ENCODE measurements around the gene CYTH3.

CYTH3 gene

DNA sequence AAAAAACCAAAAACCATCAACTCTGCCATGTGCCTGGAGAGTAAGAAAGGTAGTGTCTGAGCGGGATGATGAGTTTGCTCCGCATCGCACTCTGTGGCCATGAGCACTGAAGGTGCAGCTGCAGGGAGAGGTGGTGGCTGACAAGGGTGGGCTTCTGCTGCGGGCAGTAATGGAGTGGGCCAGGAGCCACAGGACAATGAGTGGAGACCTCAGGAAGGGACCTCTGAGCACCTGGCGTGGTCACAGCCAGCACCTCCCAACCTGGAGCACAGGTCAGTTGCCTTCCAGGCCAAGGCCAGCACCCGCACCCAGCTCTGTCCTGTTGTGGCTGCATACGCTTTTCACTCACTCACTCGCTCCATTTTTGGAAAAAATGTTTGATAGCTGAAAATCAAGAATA lies 125.8 kb downstream of the CYTH3 start:
- no peak for DNase-seq

DNA sequence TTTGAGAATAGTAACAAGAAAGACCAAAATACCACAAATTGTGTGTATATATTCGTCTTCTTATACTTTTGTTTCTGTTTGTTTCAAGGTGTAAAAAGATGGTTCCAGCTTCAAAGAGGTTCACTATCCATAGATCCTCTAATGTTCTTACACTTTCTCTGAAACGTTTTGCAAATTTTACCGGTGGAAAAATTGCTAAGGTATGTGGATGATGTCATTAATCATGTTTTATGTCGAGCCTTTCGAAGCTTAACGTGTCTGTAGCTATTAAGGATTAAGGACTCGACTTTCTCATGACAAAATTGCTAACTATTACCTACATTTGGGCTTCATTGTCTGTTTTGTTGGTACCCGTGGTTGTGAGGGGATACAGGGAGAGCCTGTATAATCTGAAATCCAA lies 128.4 kb downstream of the CYTH3 start:
- no peak for DNase-seq

DNA sequence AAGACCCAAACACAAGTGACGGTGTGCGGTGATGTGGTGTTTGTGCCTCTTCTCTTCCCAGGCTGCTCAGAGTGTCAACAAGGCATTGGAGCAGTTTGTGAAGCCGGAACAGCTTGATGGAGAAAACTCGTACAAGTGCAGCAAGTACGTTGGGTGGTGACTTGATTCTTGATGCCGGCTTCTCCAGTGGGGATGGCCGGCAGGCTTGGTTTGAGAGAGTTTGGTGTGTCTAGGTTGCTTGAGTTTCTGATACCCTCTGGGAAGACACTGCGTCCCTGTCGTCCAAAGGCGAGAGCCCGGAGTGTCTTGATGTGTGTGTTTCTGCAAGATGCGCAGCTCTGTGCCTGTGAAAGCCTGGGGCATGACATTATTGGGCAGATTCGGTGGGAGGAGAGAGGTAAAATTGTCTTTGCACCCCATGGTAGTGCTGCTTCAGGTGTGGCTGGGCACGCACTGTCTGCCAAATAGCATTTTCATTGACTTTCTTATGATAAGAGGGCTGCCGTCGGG lies 129.5 kb downstream of the CYTH3 start:
- DNase-seq, result no peak

DNA sequence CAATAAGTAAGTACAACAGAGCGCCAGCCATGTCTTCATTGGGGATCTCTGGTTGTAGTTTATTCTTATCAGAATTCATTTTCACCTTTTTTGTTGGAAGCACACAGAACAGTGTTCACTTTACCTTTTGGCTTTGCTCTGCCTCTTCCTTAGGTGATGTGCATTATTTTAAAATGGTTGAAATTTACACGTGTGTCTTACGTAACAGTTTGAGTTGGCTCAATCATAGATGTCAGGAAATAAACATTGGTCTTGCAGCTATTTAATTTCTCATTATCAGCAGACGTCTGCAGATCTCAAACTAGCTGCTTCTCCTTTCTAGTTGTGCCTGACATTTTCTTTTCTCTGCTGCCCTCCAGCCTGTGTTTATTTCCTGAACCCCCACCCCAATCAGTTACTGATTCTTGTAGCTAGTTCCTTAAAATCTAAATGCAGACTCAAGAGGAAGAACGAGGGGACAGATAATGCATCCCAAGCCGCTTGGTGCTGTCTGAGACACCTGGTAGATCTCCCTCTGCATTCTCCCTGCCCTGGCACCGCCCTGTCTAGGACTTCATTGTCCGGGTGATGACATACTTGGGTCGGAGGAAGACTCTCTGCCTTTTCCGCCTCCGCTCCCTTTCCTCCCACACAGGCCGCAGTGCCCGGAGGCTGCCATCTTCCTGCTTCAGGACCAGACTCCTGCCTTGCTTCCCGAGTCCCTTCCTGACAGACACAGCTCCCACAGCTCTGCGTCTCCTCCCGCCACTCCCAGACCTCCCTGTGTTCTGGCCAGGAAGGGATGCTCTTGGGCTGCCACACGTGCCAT lies 133.0 kb downstream of the CYTH3 start:
- DNase-seq, result no peak

DNA sequence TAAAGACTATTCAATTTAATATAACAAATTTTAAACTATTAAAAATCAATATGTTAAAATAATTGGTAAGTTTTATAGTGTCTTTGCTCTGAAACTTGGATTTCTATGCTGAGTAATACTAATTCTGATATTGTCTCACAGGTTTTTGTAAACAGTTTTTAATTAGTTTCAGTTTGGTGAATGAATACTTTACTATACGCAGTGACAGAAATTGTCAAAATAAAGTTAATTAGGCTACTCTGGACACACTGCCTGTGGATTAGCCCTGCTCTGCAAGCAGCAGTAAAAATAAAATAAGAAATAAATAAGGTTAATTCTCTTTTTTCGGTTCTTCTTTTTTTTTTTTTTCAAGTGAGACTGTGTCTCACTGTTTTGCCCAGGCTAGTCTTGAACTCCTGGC lies 135.9 kb downstream of the CYTH3 start:
- DNase-seq, result no peak

DNA sequence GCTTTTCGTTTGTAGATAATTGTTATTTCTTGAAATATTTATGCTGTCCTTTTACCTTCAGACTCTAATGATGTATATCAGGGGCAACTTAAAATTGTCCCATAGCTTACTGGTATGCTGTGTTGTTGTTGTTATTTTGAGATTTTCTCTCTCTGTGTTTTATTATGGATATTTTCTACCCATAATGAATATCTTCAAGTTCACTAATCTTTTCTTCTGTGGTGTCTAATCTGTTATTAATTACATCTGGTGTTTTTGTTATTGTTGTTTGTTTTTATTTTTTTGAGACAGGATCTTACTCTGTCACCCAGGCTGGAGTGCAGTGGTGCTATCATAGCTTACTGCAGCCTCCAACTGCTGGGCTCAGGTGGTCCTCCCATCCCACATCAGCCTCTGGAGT lies 139.2 kb downstream of the CYTH3 start:
- DNase-seq, result no peak

DNA sequence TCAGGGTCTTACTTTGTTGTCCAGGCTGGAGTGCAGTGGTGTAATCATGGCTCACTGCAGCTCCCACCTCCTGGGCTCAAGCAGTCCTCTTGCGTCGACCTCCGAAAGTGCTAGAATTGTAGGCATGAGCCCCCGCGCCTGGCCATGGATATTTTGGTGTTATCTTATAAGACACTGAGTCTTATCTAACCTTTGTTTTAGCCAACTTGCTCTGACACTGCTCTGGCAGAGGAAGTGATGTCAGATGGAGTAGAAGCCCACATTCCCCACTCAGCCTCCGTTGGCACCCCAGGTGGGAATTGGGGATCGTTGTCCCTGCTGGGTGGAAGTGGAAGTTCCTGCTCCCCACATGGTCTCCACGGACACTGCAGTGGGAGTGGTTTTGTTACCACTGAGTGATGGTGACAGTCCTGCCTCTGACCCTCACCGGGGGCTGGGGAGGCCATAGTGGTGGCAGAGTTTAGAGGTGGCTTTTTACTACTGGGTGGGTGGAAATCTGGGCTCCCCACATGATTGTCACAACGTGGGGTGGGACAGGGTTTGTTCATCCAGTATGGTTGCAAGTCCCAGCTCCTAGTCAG lies 142.3 kb downstream of the CYTH3 start:
- no peak for DNase-seq

DNA sequence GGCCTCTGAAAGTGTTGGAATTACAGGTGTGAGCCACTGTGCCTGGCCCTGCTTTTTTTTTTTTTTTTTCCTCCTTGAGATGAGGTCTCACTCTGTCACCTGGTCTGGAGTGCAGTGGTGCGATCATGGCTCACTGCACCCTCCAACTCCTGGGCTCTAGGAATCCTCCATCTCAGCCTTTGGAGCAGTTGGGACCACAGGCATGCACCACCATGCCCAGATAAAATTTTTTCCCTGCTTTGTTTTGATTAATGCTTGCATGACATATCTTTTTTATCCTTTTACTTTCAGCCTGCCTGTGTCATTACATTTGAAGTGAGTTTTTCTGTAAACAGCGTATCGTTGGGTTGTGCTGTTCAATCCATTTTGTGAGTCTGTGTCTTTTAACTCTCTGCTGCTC lies 144.2 kb downstream of the CYTH3 start:
- DNase-seq, result no peak

DNA sequence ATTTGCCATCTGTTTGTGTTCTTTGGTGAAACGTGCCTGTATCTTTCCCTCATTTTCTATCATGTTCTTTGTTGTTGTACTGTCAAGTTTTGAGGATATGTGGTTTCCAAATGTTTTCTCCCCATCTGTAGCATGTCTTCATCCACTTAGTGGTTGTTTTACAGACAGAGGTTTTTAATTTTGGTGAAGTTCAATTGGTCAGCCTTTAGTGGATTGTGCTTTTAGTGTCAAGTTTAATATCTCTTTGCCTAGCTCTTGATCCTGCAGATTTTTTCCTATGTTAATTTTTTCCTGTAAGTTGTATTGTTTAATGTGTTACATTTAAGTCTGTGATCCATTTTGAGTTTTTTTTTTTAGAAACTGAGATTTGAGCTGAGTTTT lies 145.3 kb downstream of the CYTH3 start:
- DNase-seq, result no peak

DNA sequence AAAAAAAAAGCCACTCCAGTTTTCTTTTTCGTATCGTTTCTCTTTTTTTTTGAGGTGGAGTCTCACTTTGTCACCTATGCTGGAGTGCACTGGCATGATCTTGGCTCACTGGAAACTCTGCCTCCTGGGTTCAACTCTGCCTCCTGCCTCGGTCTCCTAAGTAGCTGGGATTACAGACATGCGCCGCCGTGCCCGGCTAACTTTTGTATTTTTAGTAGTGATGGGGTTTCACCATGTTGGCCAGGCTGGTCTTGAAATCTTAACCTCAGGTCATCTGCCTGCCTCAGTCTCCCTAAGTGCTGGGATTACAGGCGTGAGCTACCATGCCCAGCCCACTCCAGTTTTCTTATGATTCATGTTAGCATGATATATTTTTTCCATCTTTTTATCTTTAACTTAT lies 148.6 kb downstream of the CYTH3 start:
- no peak for DNase-seq

DNA sequence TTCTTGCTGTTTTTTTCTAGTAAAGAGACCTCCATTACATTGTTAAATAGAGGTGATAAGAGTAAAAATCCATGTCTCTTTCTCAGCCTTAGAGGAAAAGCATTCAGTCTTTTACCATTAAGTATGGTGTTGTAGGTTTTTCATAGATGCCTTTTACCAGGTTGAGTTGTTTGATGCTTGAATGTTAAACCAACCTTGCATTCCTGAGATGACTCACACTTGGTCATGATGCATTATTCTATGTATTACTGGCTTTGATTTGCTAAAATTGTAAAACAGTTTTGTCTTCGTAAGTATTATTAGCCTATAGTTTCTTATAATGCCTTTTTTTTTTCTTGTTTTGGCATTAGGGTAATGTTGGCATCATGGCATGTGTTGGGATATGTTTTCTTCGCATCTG lies 151.3 kb downstream of the CYTH3 start:
- no peak for DNase-seq

DNA sequence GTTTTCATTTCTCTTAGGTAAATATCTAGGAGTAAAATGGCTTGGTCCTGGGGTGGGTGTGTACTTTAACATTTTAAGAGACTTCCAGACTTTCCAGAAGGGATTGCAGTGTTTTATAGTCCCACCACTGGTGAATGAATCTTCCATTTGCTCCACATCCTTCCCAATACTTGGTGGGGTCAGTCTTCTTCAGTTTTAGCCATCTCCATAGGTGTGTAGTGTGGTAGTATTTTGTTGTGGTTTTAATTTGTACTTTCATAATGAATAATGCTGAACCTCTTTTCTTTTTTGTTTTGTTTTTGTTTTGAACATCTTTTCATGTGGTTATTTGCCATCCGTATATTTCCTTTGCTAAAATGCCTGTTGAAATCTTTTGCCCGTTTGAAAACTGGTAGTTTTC lies 154.9 kb downstream of the CYTH3 start:
- DNase-seq, result no peak

DNA sequence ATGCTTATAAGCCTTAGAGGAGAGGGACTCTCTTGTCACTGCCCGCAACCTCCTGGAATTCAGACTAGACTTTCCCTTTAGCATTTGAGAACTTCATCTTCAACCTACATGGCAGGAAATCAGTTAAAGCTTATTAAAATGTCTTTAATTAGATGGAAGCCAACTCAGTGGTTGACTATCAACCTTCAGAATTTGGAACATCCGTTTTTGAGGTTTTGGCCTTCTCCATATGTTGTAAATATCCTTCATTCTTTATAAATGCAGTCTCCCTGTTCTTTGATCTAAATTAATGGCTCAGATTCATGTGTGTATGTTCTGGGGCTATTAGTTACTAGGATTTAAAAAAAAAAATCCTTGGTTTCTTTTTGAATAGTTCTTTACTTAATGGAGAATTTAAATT lies 156.2 kb downstream of the CYTH3 start:
- DNase-seq, result no peak

All from activated naive CD4-positive, alpha-beta T cell (primary cell).